HG02623 (cell line): ENCODE data around the gene LOXL1.

Source experiments
- ATAC-seq: cut with Tn5 transposase; IDR thresholded peaks from one replicate; pipeline ENCODE4 v1.9.1; 2021; ENCODE audit warnings: moderate library complexity; ENCODE audit not compliant: unreplicated experiment

LOXL1 gene

DNA sequence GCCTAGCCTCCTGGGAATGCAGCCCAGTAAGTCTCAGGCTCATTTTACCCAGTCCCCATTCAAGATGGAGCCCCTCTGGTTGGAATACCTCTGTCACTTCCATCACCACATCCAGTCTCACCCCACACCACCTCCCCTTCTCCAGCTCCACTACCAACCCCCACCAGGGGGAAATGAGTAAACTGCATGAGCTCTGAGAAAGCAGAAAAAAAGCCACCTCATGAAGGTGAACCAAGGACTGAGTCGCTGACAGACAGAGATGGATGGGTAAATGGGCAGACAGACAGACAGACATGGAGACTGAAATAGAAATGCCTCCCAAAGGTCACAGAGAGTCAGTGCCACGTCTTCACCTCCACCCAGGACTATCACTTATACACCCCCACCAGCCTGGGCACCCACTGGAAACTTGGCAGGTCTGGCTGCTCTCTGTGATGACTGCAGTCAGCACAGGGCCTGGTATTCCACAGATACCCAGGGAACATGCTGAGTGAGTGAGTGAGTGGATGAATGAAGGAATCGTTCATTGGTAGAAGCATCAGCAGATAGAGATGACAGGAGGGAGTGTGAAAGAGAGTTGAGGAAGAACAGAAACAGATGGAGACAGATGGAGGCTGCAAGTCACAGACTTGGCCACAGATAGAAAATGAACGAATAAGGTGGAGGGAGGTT is 4.9 kb upstream of the LOXL1 start:
- ATAC-seq = no peak

DNA sequence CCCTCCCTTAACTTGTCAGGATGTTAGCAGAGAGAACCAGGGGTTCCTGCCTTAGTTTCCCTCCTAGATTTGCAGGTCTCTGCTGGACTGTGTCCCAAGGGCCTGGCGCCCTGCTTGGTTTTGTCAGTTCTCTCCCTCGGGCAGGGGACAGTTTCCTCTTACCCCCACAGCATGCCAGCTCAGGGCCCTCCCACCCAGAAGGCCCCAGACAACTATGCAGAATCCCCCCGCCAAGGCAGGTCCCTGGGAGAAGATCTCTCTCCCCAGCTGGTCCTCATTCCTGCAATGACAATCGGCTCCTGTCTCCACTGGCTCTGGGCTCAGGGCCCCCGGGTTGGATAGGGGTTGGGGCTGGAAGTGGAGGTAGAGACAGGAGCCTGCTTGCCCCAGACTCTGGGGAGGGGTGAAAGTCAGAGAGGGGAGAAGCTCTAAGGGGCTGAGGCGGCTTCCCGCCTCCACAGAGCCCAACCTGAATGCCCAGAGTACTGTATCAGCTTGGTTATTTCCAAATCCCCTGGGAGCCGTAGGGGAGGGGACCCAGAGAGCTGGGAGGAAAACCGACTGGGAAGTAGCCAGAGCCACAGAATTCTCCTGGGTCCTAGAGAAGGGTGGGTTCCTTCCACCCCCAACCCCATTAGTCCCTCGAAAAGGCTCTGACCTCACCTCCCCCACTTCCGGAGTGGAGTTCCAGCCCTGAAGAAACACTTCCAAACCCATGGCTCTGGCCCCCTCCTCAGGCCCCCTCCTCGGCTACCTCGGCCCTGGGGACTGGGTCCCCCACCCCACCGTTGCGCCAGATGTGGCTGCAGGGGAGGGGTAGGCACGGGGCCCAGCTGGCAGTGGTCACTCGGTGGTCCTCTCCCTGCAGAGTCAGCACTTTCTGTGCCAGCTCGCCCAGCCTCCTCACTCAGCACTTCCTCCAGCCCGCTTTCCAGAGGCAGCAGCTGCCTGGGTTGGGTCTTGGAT is 3.8 kb upstream of the LOXL1 start:
- ATAC-seq = no peak

DNA sequence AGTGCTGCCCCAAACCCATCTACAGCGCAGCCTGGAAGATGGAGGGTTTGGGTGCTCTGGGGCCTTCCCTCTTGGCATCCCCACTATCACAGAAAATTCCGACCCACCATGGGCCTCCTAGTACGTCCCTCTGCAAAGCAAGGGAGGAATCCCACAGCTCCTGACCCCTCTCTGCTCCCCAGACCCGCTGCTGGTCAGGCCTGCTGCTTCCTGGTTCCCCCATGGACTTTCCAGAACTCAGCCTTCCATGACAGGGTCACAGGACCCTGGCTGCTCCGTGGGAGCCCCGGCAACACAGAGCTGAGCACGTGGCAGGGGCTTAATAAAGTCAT is 3.1 kb upstream of the LOXL1 start:
- no peak for ATAC-seq

DNA sequence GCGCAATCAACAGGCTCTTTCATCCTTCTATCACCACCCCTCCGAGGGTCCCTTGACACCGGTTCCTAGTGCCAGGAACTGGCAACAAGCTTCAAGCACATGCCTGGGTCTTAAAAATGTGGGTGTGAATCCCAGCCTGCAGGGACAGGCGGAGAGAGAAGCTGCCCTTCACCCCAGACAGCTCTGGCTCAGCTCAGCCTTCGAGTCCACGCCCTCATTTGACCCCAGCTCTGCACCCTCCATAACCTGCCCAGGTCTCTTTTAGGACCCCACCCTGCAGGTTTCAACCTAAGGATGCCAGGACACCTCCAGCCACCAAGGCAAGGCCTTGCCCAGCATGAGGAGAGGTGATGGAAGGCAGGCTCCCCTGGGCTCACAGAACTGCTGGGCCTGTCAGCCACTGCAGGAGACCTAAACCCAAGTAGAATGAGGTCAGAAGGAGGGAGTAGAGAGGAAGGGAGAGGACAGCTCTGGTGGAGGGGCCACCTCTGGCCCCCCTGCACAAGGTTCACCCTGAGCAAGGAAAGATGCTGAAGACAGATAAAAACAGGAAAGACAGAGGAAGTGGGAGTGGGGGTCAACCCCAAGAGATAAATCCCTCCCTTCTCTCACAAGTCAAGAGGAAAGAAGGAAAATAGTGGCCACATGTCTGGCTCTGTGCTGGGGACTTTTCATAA is 2.6 kb upstream of the LOXL1 start:
- ATAC-seq = no peak

DNA sequence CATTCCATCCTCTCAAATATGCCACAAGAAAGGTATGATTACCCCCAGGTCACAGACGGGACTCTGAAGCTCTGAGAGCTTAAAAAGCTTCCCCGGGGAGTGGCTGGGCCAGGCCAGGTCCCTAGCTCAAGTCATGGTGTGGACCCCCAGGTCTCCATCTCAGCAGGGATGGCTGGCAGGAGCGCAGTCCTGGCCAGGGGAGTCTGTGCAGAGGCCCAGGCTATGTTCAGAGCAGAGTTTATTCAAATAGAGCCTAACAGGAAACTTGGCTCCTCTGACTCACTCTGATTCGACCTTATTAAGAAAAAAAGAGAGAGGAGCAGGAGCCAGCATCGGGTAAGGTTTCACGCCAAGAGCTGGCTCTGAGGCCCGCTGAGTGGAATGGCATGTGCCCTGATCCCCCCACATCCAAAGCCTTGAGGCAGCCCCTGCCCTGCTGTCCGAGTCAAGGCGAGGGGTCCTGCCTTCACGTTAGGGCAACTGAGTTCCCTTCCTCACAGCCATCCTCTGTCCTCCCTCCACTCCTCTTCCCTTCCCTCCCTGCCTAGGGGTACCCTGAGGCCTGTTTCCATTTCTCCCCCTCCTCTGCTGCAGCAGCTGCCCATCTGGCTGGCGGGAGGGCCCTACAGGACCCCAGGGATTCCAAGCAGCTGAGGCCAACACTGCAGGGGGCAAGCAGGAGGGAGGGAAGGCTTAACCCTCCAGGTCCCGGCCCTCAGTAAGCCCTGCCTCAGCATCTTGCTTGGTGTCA is 1.9 kb upstream of the LOXL1 start:
- no peak for ATAC-seq

DNA sequence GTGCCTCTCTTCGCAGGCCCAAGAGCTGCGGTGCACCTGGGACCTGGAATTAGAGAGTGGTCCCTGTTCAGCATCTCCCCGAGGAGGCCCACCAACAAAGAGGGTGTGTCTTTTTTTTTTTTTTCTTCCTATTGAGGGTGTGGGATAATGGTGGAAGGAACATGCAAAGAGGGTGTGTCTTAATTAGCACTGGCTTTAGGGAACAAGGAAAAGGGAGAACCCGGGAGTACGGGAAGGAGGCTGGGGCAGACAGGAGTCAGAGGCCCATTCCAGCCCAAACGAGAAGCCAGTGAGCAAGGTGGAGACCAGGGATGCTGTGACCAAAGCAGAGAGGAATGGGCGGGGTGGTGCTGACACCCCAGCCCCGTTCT is 429 bp upstream of the LOXL1 start:
- no peak for ATAC-seq

DNA sequence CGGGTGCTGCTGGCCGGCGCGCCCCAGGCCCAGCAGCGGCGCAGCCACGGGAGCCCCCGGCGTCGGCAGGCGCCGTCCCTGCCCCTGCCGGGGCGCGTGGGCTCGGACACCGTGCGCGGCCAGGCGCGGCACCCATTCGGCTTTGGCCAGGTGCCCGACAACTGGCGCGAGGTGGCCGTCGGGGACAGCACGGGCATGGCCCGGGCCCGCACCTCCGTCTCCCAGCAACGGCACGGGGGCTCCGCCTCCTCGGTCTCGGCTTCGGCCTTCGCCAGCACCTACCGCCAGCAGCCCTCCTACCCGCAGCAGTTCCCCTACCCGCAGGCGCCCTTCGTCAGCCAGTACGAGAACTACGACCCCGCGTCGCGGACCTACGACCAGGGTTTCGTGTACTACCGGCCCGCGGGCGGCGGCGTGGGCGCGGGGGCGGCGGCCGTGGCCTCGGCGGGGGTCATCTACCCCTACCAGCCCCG is 777 bp downstream of the LOXL1 start:
- ATAC-seq = no peak

DNA sequence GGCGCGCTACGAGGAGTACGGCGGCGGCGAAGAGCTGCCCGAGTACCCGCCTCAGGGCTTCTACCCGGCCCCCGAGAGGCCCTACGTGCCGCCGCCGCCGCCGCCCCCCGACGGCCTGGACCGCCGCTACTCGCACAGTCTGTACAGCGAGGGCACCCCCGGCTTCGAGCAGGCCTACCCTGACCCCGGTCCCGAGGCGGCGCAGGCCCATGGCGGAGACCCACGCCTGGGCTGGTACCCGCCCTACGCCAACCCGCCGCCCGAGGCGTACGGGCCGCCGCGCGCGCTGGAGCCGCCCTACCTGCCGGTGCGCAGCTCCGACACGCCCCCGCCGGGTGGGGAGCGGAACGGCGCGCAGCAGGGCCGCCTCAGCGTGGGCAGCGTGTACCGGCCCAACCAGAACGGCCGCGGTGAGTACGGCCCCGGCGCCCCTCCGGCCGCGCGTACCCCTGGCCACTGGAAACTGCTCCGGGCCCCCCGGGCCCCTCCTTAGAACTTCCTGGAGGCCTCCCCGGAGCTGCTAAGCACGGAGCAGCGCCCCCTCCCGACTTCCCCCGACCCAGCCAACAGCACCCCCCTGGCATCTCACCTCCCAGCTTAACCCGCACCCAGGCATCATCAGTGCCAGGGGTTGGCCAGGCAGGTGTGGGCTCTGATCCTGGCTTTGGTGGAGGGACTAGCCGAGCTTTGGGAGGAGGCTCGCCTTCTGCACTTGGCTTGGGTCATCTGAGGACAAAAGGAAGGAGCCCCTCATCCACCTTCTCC is 1.4 kb downstream of the LOXL1 start:
- no peak for ATAC-seq

DNA sequence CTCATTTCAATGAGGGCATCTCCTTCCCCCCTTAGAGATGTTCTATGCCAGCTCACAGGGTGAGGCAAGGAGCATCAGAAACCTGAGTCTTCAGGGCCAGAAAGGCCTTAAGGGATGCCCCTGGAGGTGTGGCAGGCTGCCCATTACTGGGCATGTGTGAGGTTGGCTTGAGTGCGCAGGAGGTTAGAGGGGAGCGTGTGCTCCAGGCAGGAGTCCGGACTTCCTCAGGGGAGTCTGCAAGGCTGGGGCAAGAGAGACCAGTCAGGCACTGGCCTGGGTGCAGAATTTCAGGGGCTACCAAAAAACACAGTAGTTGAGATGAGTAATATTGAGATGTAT is 1.9 kb downstream of the LOXL1 start:
- ATAC-seq = no peak

DNA sequence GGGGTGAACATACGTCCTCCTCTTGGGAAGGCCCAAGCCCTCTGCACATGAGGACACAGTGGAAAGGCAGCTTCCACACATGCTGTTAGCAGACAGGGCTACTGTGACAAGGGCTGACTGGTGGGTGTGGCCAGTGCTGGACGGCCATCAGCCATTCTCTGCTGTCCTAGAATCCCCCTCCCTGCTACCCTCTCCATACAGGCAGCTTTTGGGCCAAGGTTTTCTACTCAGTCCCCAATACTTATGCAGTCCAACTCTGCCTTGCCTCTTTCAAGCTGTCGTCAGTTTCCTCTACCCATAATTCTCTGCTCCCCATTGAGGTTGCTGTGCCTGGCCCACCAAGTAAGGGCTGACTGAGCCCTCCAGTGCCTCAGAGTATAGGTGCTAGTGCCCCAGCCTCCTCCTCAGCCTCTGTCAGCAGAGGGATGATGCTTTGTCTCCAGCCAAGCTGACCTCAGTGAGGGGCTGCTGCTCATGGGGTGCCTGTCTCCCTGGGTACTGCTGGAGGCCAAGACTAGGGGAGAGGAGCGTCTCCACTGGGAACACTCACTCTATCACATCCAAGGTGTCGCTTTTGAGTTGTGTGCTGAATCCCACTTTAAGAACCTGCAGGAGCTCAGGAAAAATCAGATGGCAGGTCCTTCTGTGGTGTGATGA is 2.8 kb downstream of the LOXL1 start:
- ATAC-seq = no peak

DNA sequence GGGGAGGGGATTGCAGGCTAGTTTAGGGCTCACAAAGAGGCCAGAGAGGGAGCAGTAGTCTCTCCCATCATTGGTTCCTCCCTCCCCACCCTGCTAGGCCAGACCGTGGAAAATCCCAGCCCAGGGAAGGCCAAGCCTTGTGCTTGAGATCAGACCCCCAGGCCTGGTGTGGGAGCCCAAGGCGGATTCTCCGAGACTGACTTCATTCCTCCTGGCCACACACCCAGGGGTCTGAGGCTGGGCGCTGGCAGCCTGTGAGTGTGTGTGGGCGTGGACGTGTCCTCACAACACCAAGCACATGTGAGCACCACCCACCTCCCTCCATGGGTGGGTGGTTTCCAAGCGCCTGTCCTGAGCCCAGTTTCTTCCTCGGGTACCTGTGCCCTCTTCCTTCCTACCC is 4.1 kb downstream of the LOXL1 start:
- no peak for ATAC-seq

DNA sequence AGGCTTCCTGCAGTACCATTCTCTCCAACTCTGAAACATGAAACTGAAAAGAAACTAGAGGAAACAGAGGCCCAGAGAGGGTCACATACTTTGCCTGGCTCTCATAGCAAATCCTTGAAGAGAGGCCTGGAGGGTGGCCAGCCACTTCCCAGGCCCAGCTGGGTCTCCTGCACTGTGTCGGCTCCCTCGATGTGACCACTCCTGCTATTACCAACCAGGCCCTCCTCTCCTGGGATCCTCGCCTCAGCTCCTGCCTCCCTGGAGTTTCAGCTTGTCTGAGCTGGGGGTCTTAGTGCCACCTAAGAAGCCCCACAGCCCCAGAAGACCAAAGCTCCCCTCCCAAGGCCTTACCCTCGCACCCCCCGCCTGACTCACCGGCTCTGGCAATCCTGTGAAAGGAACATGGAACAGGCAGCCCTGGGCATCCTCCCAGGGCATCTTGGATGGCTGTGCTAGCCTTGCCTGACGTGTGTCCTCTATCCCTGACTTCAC is 4.6 kb downstream of the LOXL1 start:
- no peak for ATAC-seq

DNA sequence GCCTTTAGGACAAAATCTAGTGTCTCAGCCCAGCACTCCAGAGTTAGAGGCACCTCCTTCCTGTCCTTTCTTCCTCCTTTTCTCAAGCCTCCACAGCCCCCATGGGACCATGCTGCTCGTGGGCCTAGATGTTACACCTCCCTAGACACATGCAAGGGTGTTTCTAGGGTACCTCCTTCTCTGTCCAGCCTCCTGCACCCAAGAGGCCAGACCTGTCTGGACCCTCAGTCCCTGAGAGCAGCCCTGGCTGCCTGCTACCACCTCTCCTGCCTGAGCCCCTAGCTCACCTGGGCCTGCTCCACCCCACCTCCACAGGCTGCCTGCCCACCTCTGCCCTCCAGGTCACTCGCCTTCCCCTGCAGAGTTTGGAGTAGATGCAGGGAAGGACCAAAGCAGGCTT is 5.2 kb downstream of the LOXL1 start:
- no peak for ATAC-seq

DNA sequence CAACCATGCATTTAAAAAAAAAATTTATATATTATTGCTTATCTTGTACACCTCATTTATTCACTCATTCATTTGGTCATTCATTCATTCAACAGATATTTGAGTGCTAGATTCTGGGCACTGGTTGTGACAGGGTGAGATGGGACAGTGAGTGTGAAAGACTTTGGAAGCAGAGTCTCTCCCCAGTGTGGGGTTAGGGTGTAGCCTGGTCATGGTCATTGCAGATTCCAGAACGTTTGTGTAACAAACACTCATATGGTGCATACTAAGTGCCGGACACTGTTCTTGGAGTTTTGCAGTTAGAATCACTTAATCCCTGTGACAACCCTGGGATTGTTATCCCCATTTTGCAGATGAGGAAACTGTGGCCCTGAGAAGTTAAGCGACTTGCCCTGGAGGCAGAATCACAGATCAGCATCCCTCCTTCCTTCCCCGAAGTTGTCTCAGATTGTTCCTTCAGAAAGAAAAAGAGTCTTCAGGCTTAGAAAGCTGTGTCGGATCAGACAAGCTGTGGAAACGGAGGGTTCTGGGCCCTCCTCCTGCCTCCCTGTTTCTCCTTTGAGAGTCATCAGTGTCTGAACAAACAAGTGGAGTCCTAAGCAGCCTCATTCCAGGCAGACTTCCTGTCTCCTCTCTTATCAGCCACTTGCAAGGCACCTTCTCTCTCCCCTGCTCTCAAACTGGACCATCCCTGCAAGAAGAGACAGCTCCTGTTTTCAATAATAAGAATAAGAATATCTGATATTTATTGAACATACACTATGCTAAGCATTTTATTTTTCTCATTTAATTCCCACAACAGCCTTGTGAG is 6.3 kb downstream of the LOXL1 start:
- no peak for ATAC-seq

DNA sequence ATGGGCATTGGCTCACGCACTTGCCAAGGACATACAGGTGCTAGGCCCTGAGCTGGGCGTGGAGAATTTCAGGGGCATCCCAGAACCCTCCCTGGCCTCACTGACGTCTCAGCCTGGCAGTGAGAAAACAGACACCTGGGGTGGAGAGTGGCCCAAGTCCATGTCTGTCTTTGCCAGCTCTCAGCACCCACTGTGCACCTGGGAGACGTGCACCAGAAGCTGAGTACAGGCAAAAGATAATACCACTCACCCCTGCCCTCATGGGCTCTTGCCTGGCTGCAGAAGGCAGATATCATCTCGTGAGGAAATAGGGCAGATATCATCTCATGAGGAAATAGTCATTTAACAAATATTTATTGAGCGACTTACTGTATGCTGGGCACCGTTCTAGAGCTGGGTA is 8.0 kb downstream of the LOXL1 start:
- ATAC-seq = no peak

DNA sequence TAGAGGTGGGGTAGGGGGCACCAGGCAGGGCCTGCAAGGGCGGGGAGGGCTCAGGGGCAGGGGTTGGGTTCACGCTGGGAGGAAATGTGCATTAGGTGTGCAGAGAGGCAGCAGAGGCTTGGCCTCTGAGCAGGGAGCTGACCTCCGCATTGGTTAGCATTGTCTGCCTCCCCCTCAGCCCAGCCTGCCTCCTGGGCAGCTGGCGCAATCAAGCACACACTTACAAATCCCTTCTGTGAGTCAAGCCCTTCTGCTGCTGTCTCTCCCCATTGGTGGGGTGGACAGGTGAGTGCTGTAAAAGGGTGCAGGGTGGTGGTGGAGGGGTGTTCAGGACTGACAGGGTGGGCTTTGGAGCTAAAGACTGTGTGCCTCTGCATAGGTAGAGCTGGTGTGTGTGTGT is 9.3 kb downstream of the LOXL1 start:
- no peak for ATAC-seq

DNA sequence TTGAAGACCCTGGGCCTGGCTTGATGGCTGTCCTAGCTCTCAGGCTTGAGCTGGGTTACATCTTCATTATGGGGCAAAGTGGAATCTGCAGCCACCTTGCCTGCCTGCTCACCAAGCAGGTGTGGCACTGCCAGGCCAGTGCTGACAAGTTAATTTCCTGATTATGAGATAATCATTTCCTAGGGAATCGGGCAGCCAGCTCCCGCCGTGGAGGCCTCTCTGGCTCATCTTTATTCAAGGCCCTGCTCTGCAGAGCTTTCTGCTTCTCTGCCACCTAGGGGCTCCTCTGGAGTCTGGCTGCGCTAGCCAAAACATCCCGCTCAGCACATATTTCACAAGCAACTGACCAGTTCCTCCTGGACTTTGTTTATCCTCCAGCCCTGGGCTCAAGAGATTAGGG is 9.9 kb downstream of the LOXL1 start:
- ATAC-seq = no peak

DNA sequence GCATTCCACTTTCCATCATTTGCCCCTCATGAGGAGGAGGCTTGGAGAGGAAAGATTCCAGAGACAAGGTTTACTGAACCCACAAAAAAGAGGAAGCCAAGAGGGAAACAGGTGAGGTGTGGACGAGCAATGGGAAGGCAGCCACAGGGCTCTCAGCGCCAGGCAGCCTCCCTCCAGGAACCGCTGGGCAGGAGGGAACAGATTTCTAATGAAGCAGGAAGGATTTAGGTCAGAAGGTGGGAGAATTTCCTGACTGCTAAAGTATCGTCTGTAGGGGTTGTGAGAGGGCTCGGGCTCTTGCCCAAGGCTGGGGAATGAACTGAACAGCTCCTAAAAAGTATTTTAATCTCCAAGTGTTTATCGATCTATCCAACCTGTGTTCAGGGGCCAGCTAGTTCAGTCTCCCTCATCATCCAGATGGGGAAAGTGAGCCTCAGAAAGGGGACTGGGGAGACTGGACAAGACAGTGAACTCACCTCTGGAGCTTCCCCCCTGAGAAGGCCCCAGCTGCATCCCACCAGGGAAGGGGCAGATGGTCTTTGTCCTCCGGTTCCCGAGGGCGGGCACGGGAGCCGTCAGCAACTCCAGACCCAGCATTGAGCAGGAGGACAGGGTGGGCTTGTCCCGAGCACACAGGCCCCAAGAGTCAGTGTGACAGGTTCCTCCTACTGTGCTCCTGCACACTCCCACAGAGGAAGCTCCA is 10.5 kb downstream of the LOXL1 start:
- no peak for ATAC-seq
